GM12891 (cell line): ENCODE data around the gene PPP1R7.

Source experiments
- POLR2A ChIP-seq: IDR thresholded peaks from 2 replicates; pipeline ENCODE4 v1.6.1; 2011; ENCODE audit warnings: low read depth, low read length, control low read depth
- POLR2AphosphoS5 ChIP-seq: IDR thresholded peaks from 2 replicates; pipeline ENCODE4 v1.6.1; 2011; ENCODE audit warnings: low read depth, low read length, control low read depth

- TF ChIP-seq POLR2A (no peak), POLR2AphosphoS5 (no peak)
Observed at GRCh38 chr2:241187101-241187917, 37.0 kb downstream of the PPP1R7 start.
